Activated T-cell treated with anti-CD3 and anti-CD28 coated beads for 24 hours (primary cell): ENCODE data around the gene SERPINE1.
"Not testable (repeated sequence)": the region's sequence is repeated elsewhere in the genome, so short reads cannot be mapped to it uniquely, and the experiment has no call there.

Source experiments
- DNase-seq: peaks from one replicate; pipeline ENCODE4 v3.0.0-alpha.2; 2020; ENCODE audit warnings: low read depth

The SERPINE1 gene

GRCh38 chr7:101124376-101125056, 2.4 kb upstream of the SERPINE1 start:
- no peak for DNase-seq

- no peak for DNase-seq
Observed at GRCh38 chr7:101125989-101126650, 784 bp upstream of the SERPINE1 start.

GRCh38 chr7:101127460-101128039, 646 bp downstream of the SERPINE1 start:
- no peak for DNase-seq

- no peak for DNase-seq
Observed at GRCh38 chr7:101128040-101128834, 1.3 kb downstream of the SERPINE1 start.

- no peak for DNase-seq
Observed at GRCh38 chr7:101129603-101130117, 2.8 kb downstream of the SERPINE1 start.

- DNase-seq: not testable (repeated sequence)
Observed at GRCh38 chr7:101132626-101133600, 6.0 kb downstream of the SERPINE1 start.

GRCh38 chr7:101133621-101134398, 6.9 kb downstream of the SERPINE1 start:
- DNase-seq: no peak

GRCh38 chr7:101134399-101134980, 7.6 kb downstream of the SERPINE1 start:
- no peak for DNase-seq

GRCh38 chr7:101137651-101138212, 10.8 kb downstream of the SERPINE1 start:
- no peak for DNase-seq

- peak; percentile 89 for DNase-seq
Observed at GRCh38 chr7:101138213-101138870, 11.4 kb downstream of the SERPINE1 start.

GRCh38 chr7:101140339-101140699, 13.4 kb downstream of the SERPINE1 start:
- no peak for DNase-seq

- no peak for DNase-seq
Observed at GRCh38 chr7:101140746-101141382, 14.0 kb downstream of the SERPINE1 start.

- DNase-seq: no peak
Observed at GRCh38 chr7:101151908-101152651, 25.2 kb downstream of the SERPINE1 start.

- DNase-seq: peak; percentile 91
Observed at GRCh38 chr7:101153969-101154692, 27.2 kb downstream of the SERPINE1 start, which contains the start of gene AP1S1. AP1S1 (plus strand) TSS chr7:101154476; CDS start chr7:101154515, 39 bp downstream.

GRCh38 chr7:101154693-101155102, 27.8 kb downstream of the SERPINE1 start:
- no peak for DNase-seq

- no peak for DNase-seq
Observed at GRCh38 chr7:101155303-101155702, 28.4 kb downstream of the SERPINE1 start.

GRCh38 chr7:101156277-101156676, 29.4 kb downstream of the SERPINE1 start:
- no peak for DNase-seq
